IMR-90 (cell line): ENCODE data around the gene ARRB1. TPM values are rescaled to one million over a fixed set of nuclear protein-coding genes. Genes with fewer than 3 reads are reported as not detected.

Experiments
- ATAC-seq: fragments of 200-7000 bp; cut with Tn5 transposase; 2 replicates; pipeline ENCODE4 v1.9.1; 2020; ENCODE audit warnings: low read depth, mild to moderate bottlenecking, moderate library complexity
- BruUV-seq: library from RNA; stranded (reverse); fragments of 400-500 nt; replicated peaks from 2 replicates; lab custom pipeline; 2021; lab: Mats Ljungman, UMichigan
- CTCF ChIA-PET: fragments of 300-600 bp; formaldehyde crosslinking; extraction: SDS; loops from one replicate; lab custom pipeline; 2021; ENCODE audit warnings: antibody characterized with exemption; lab: Yijun Ruan, JAX
- POLR2A ChIA-PET: fragments of 300-600 bp; sonication (Branson Sonifier 250); formaldehyde crosslinking; loops from one replicate; lab custom pipeline; 2022; ENCODE audit warnings: antibody characterized with exemption; ENCODE audit not compliant: unreplicated experiment; lab: Charles Lee
- DNase-seq: peaks from one replicate; pipeline ENCODE4 v3.0.0; 2013
- H2AFZ ChIP-seq: replicated peaks from 2 replicates; pipeline ENCODE3; 2013; ENCODE audit warnings: low read length, mild to moderate bottlenecking; ENCODE audit not compliant: poor library complexity
- H2AK5ac ChIP-seq: 2 replicates; pipeline ENCODE4 v1.6.1; 2013; ENCODE audit warnings: low read depth, low read length, inconsistent platforms
- H2AK9ac ChIP-seq: replicated peaks from 2 replicates; pipeline ENCODE3; 2013; ENCODE audit warnings: mild to moderate bottlenecking, low read depth, low read length, moderate library complexity; ENCODE audit not compliant: poor library complexity
- H2BK120ac ChIP-seq: 2 replicates; pipeline ENCODE4 v1.6.1; 2013; ENCODE audit warnings: low read depth, low read length, inconsistent platforms
- H2BK15ac ChIP-seq: 3 replicates; pipeline ENCODE4 v1.6.1; 2013; ENCODE audit warnings: low read depth, low read length, inconsistent platforms
- H2BK20ac ChIP-seq: 2 replicates; pipeline ENCODE4 v1.6.1; 2013; ENCODE audit warnings: low read depth, mild to moderate bottlenecking, inconsistent platforms, low read length, moderate library complexity
- H2BK5ac ChIP-seq: 2 replicates; pipeline ENCODE4 v1.6.1; 2013; ENCODE audit warnings: mild to moderate bottlenecking, low read depth, low read length, inconsistent platforms; ENCODE audit not compliant: poor library complexity, severe bottlenecking
- H3K14ac ChIP-seq: replicated peaks from 2 replicates; pipeline ENCODE4 v1.6.1; 2013; ENCODE audit warnings: low read depth, low read length, inconsistent platforms
- H3K18ac ChIP-seq: 2 replicates; pipeline ENCODE4 v1.6.1; 2013; ENCODE audit warnings: low read depth, low read length, control low read depth
- H3K23ac ChIP-seq: 2 replicates; pipeline ENCODE4 v1.6.1; 2013; ENCODE audit warnings: low read depth, low read length, inconsistent platforms
- H3K27ac ChIP-seq: 2 replicates; pipeline ENCODE4 v1.5.1; 2013; ENCODE audit warnings: mild to moderate bottlenecking, control low read depth, low read length; ENCODE audit not compliant: insufficient read depth
- H3K27me3 ChIP-seq: 2 replicates; pipeline ENCODE4 v1.6.1; 2013; ENCODE audit warnings: low read length; ENCODE audit not compliant: control insufficient read depth, insufficient read depth
- H3K36me3 ChIP-seq: 2 replicates; pipeline ENCODE4 v1.6.1; 2013; ENCODE audit warnings: low read length, mixed read lengths; ENCODE audit not compliant: control insufficient read depth, insufficient read depth
- H3K4ac ChIP-seq: 2 replicates; pipeline ENCODE4 v1.6.1; 2013; ENCODE audit warnings: low read depth, low read length, inconsistent platforms
- H3K4me1 ChIP-seq: 2 replicates; pipeline ENCODE4 v1.6.1; 2013; ENCODE audit warnings: low read length, mixed read lengths; ENCODE audit not compliant: control insufficient read depth, insufficient read depth
- H3K4me2 ChIP-seq: 2 replicates; pipeline ENCODE4 v1.6.1; 2013; ENCODE audit warnings: low read depth, mild to moderate bottlenecking, control low read depth, low read length, moderate library complexity
- H3K4me3 ChIP-seq: 2 replicates; pipeline ENCODE4 v1.5.1; 2013; ENCODE audit warnings: low read depth, mild to moderate bottlenecking, control low read depth, low read length, moderate library complexity; ENCODE audit not compliant: insufficient read depth
- H3K56ac ChIP-seq: 2 replicates; pipeline ENCODE4 v1.6.1; 2013; ENCODE audit warnings: low read length, inconsistent platforms; ENCODE audit not compliant: insufficient read depth; ENCODE audit errors: extremely low read depth
- H3K79me1 ChIP-seq, 2 experiments: 2 replicates each; pipeline ENCODE4 v1.6.1; 2013; ENCODE audit warnings: low read length in 2 of 2, inconsistent platforms in 1 of 2, low read depth in 1 of 2
- H3K9ac ChIP-seq: 2 replicates; pipeline ENCODE4 v1.6.1; 2013; ENCODE audit warnings: low read depth, low read length, control low read depth
- H3K9me1 ChIP-seq: 2 replicates; pipeline ENCODE4 v1.6.1; 2013; ENCODE audit warnings: low read length, inconsistent platforms; ENCODE audit not compliant: insufficient read depth
- H3K9me3 ChIP-seq: 2 replicates; pipeline ENCODE4 v1.6.1; 2013; ENCODE audit warnings: low read length; ENCODE audit not compliant: control insufficient read depth, insufficient read depth
- H4K20me1 ChIP-seq: 2 replicates; pipeline ENCODE4 v1.6.1; 2013; ENCODE audit warnings: low read length, inconsistent platforms; ENCODE audit not compliant: insufficient read depth
- H4K5ac ChIP-seq: 2 replicates; pipeline ENCODE4 v1.6.1; 2013; ENCODE audit warnings: mild to moderate bottlenecking, low read depth, low read length, control low read depth
- H4K8ac ChIP-seq, 2 experiments: 2 replicates each; pipeline ENCODE4 v1.6.1; 2013; ENCODE audit warnings: low read depth in 2 of 2, low read length in 2 of 2, control low read depth in 1 of 2, inconsistent platforms in 1 of 2
- H4K91ac ChIP-seq: 2 replicates; pipeline ENCODE4 v1.6.1; 2013; ENCODE audit warnings: low read depth, low read length, inconsistent platforms; ENCODE audit not compliant: insufficient read depth
- MXI1 ChIP-seq: IDR thresholded peaks from 2 replicates; pipeline ENCODE4 v1.6.1; 2012; ENCODE audit warnings: low read depth, mild to moderate bottlenecking, low read length, moderate library complexity, borderline replicate concordance
- WGBS, 2 experiments: methylation state at CpG; one replicate each; pipeline versions ENCODE4 v1.1.5 to v1.1.7; 2013; ENCODE audit warnings: missing lambda C conversion rate in 2 of 2; ENCODE audit not compliant: insufficient read length in 1 of 2; ENCODE audit errors: extremely low coverage in 2 of 2; 5-methylcytosine and 5-hydroxymethylcytosine counted together
- dilution Hi-C: fragments of 300-500 bp; cut with HindIII; formaldehyde crosslinking; loops from one replicate; pipeline ENCODE4 v1.14.3; 2018; ENCODE audit warnings: low sequenced_read_pairs; ENCODE audit not compliant: unreplicated experiment
- in situ Hi-C: fragments of 300-500 bp; cut with MboI; formaldehyde crosslinking; loops from 3 replicates; pipeline ENCODE4 v1.14.3; 2019; ENCODE audit warnings: low sequenced_read_pairs, inconsistent platforms, mixed read lengths
- intact Hi-C: fragments of 100-400 bp; cut with micrococcal nuclease; formaldehyde crosslinking; loops from 2 replicates; pipeline ENCODE4 v1.10.0; 2022
- polyA plus RNA-seq, 3 experiments: library from polyadenylated mRNA; depleted of rRNA; stranded (reverse); fragments of >200 nt; gene quantifications; 2 replicates each; pipeline ENCODE4 v1.2.3, GENCODE V29; 2012; ENCODE audit warnings: low replicate concordance in 1 of 3
- total RNA-seq: library from RNA; depleted of rRNA; stranded (reverse); fragments of >200 nt; gene quantifications from 2 replicates; pipeline ENCODE4 v1.2.3, GENCODE V29; 2012
- TF ChIP-seq, protein P1 (sequence below): fragments of 150-350 bp; IDR thresholded peaks from 2 replicates; pipeline ENCODE4 v1.6.1; 2017; ENCODE audit warnings: mild to moderate bottlenecking, antibody characterized with exemption, low read length, low read depth
- TF ChIP-seq, protein P2 (sequence below): conservative IDR thresholded peaks from 2 replicates; pipeline ENCODE4 v1.5.1; 2012; ENCODE audit warnings: mild to moderate bottlenecking, low read depth, low read length, improper control_type of control experiment

Gene ARRB1
- total and polyA plus RNA-seq, 2 of the 4 experiments (the other 2 are of a cell fraction), result 11.0 to 17.4 TPM

DNA sequence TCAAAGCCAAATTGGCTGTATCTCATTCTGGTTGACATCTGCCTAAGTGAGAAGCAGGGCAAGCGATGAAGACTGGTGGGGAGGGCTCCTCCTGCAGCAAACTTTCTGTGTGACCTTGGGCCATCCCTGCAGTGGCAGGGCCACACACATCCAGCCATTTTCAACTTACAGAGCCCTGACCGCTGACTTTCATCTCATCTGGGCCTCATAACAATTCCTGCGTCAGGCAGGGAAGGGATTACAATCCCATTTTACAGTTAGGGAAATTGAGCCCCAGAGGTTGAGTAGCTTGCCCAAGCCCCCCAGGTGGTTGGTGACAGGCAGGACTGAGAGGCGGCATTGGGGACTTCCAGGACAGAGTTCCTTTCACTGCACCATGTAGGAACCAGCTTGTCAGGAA lies 89.0 kb downstream of the ARRB1 start:
- Histone ChIP-seq H3K4ac (no peak overlapping the region), H3K4me1 (no peaks in the 10 kb centered on the region), H3K9me1 (no peaks in the 10 kb centered on the region; the same call in 1 of the 2 replicates), H4K5ac (no peak overlapping the region), H2BK20ac (no peak overlapping the region), H3K4me3 (no peak overlapping the region), H3K27ac (no peak overlapping the region), H3K9me3 (no peaks in the 10 kb centered on the region), H2AFZ (no peak overlapping the region), H3K23ac (no peak overlapping the region), H3K79me1 (no peaks in the 10 kb centered on the region), H3K36me3 (peaks cover 4% of the 10 kb centered on the region; the same call in 1 of the 2 replicates), H2AK5ac (no peak overlapping the region), H4K91ac (no peak overlapping the region), H4K20me1 (no peaks in the 10 kb centered on the region; the same call in 1 of the 2 replicates), H3K56ac (no peak overlapping the region), H2BK120ac (no peak overlapping the region), H3K9ac (no peak overlapping the region), H2BK15ac (no peak overlapping the region), H2AK9ac (no peak overlapping the region), H2BK5ac (no peak overlapping the region), H3K27me3 (peaks cover 16% of the 10 kb centered on the region), H3K4me2 (no peak overlapping the region), H4K8ac (no peak overlapping the region), H3K18ac (no peak overlapping the region), H3K14ac (no peak overlapping the region)
- ChIA-PET CTCF (interaction anchor here (1.6 kb wide), 1 partner anchor 14 kb away, joined by 3 read pairs; no protein-coding TSS in a partner anchor), POLR2A (no interaction called here)
- ATAC-seq (no peak), DNase-seq (no peak)
- WGBS, 2 experiments, result 100% methylated on average over 1 of the region's 4 CpGs; no CpG with 5 or more reads in 1 of the 2 experiments
- intact Hi-C loops, result no loop called here
- dilution Hi-C loops, result no loop called here
- no TSS peak for BruUV-seq
- TF ChIP-seq, protein P1, sequence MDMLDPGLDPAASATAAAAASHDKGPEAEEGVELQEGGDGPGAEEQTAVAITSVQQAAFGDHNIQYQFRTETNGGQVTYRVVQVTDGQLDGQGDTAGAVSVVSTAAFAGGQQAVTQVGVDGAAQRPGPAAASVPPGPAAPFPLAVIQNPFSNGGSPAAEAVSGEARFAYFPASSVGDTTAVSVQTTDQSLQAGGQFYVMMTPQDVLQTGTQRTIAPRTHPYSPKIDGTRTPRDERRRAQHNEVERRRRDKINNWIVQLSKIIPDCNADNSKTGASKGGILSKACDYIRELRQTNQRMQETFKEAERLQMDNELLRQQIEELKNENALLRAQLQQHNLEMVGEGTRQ, result no peak
- TF ChIP-seq, protein P2, sequence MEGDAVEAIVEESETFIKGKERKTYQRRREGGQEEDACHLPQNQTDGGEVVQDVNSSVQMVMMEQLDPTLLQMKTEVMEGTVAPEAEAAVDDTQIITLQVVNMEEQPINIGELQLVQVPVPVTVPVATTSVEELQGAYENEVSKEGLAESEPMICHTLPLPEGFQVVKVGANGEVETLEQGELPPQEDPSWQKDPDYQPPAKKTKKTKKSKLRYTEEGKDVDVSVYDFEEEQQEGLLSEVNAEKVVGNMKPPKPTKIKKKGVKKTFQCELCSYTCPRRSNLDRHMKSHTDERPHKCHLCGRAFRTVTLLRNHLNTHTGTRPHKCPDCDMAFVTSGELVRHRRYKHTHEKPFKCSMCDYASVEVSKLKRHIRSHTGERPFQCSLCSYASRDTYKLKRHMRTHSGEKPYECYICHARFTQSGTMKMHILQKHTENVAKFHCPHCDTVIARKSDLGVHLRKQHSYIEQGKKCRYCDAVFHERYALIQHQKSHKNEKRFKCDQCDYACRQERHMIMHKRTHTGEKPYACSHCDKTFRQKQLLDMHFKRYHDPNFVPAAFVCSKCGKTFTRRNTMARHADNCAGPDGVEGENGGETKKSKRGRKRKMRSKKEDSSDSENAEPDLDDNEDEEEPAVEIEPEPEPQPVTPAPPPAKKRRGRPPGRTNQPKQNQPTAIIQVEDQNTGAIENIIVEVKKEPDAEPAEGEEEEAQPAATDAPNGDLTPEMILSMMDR, result no peak
- no peak for TF ChIP-seq MXI1
- in situ Hi-C loops, result no loop called here
